HEK293 (cell line): ENCODE measurements around the gene TRMU.
A peak's percentile ranks its signal among the peaks of the same experiment; 100 is the strongest.

ENCODE experiments used
- CTCF ChIA-PET: fragments of 350-600 bp; formaldehyde crosslinking; extraction: SDS; loops from one replicate; lab custom pipeline; 2021; ENCODE audit warnings: antibody characterized with exemption; lab: Yijun Ruan, JAX
- POLR2A ChIA-PET: fragments of 300-600 bp; formaldehyde crosslinking; extraction: SDS; loops from one replicate; lab custom pipeline; 2020; ENCODE audit warnings: antibody characterized with exemption, inconsistent platforms; lab: Yijun Ruan, JAX
- H3K27ac ChIP-seq: fragments of 200-500 bp; sonication (Bioruptor generic); 2 replicates; pipeline ENCODE4 v1.5.1; 2014; ENCODE audit warnings: low read depth, low read length, control low read depth, inconsistent platforms; ENCODE audit errors: extremely low read depth
- H3K36me3 ChIP-seq, 2 experiments: fragments of 200-500 bp in 1 of 2; sonication (Bioruptor generic) in 1 of 2; 1 replicate in 1 of 2; 2 replicates in 1 of 2; pipeline ENCODE4 v1.5.1; 2014 to 2017; ENCODE audit warnings: inconsistent platforms in 2 of 2, low read length in 2 of 2; ENCODE audit not compliant: control insufficient read depth in 2 of 2, insufficient read depth in 1 of 2
- H3K4me1 ChIP-seq: fragments of 200-500 bp; sonication (Bioruptor generic); 2 replicates; pipeline ENCODE4 v1.5.1; 2014; ENCODE audit warnings: mild to moderate bottlenecking, low read length, inconsistent platforms; ENCODE audit not compliant: control insufficient read depth, insufficient read depth
- H3K4me3 ChIP-seq: 2 replicates; pipeline ENCODE4 v1.5.1; 2011; ENCODE audit warnings: low read depth, mild to moderate bottlenecking, control low read depth, low read length, moderate library complexity
- H3K9me3 ChIP-seq: fragments of 200-500 bp; sonication (Bioruptor generic); 2 replicates; pipeline ENCODE4 v1.5.1; 2014; ENCODE audit warnings: low read depth, low read length, inconsistent platforms; ENCODE audit not compliant: control insufficient read depth, insufficient read depth
- ATF2 ChIP-seq: fragments of 450-650 bp; formaldehyde crosslinking; IDR thresholded peaks from 2 replicates; pipeline ENCODE4 v1.5.1; 2016; ENCODE audit warnings: missing biosample characterization, missing genetic modification characterization, low read depth
- GLIS2 ChIP-seq: fragments of 450-650 bp; formaldehyde crosslinking; IDR thresholded peaks from 2 replicates; pipeline ENCODE4 v1.5.1; 2016; ENCODE audit warnings: missing biosample characterization, missing genetic modification characterization
- HIC1 ChIP-seq: fragments of 450-650 bp; formaldehyde crosslinking; IDR thresholded peaks from 2 replicates; pipeline ENCODE4 v1.5.1; 2016; ENCODE audit warnings: missing biosample characterization, missing genetic modification characterization
- SP2 ChIP-seq: fragments of 450-650 bp; formaldehyde crosslinking; IDR thresholded peaks from 2 replicates; pipeline ENCODE4 v1.5.1; 2016; ENCODE audit warnings: missing biosample characterization, missing genetic modification characterization
- SP3 ChIP-seq: fragments of 450-650 bp; formaldehyde crosslinking; IDR thresholded peaks from 2 replicates; pipeline ENCODE4 v1.5.1; 2016; ENCODE audit warnings: missing biosample characterization, missing genetic modification characterization
- TCF7L2 ChIP-seq: IDR thresholded peaks from 2 replicates; pipeline ENCODE4 v1.6.1; 2011; ENCODE audit warnings: low read depth, mild to moderate bottlenecking, inconsistent platforms, low read length, moderate library complexity, borderline replicate concordance
- ZNF133 ChIP-seq: fragments of 450-650 bp; formaldehyde crosslinking; IDR thresholded peaks from 2 replicates; pipeline ENCODE4 v1.5.1; 2016; ENCODE audit warnings: missing biosample characterization, missing genetic modification characterization
- ZNF138 ChIP-seq: fragments of 450-650 bp; formaldehyde crosslinking; IDR thresholded peaks from 2 replicates; pipeline ENCODE4 v1.5.1; 2016; ENCODE audit warnings: missing biosample characterization, missing genetic modification characterization, borderline replicate concordance
- ZNF157 ChIP-seq: fragments of 450-650 bp; formaldehyde crosslinking; IDR thresholded peaks from 2 replicates; pipeline ENCODE4 v1.5.1; 2016; ENCODE audit warnings: missing biosample characterization, missing genetic modification characterization
- ZNF16 ChIP-seq: fragments of 450-650 bp; formaldehyde crosslinking; IDR thresholded peaks from 2 replicates; pipeline ENCODE4 v1.5.1; 2016; ENCODE audit warnings: low read depth, missing biosample characterization, missing genetic modification characterization
- ZNF239 ChIP-seq: fragments of 450-650 bp; formaldehyde crosslinking; IDR thresholded peaks from 2 replicates; pipeline ENCODE4 v1.5.1; 2016; ENCODE audit warnings: missing biosample characterization, missing genetic modification characterization
- ZNF311 ChIP-seq: fragments of 450-650 bp; formaldehyde crosslinking; IDR thresholded peaks from 2 replicates; pipeline ENCODE4 v1.5.1; 2017; ENCODE audit warnings: missing biosample characterization, missing genetic modification characterization, borderline replicate concordance
- ZNF394 ChIP-seq: fragments of 450-650 bp; formaldehyde crosslinking; IDR thresholded peaks from 2 replicates; pipeline ENCODE4 v1.5.1; 2016; ENCODE audit warnings: missing biosample characterization, missing genetic modification characterization, mild to moderate bottlenecking, moderate library complexity, borderline replicate concordance
- ZNF561 ChIP-seq: fragments of 450-650 bp; IDR thresholded peaks from 2 replicates; pipeline ENCODE4 v1.5.1; 2018; ENCODE audit warnings: missing biosample characterization, missing genetic modification characterization, borderline replicate concordance
- ZNF571 ChIP-seq: fragments of 450-650 bp; formaldehyde crosslinking; IDR thresholded peaks from 2 replicates; pipeline ENCODE4 v1.5.0; 2017; ENCODE audit warnings: missing biosample characterization, missing genetic modification characterization
- ZNF664 ChIP-seq: fragments of 450-650 bp; formaldehyde crosslinking; IDR thresholded peaks from 2 replicates; pipeline ENCODE4 v1.5.1; 2016; ENCODE audit warnings: missing biosample characterization, missing genetic modification characterization
- TF ChIP-seq, protein P1 (sequence below): fragments of 450-650 bp; IDR thresholded peaks from 2 replicates; pipeline ENCODE4 v1.5.1; 2018; ENCODE audit warnings: missing biosample characterization, missing genetic modification characterization
- TF ChIP-seq, protein P2 (sequence below): fragments of 450-650 bp; formaldehyde crosslinking; IDR thresholded peaks from 2 replicates; pipeline ENCODE4 v1.5.1; 2016; ENCODE audit warnings: missing biosample characterization, missing genetic modification characterization

The TRMU gene

GRCh38 chr22:46290121-46290842, 45.2 kb upstream of the TRMU start:
- POLR2A ChIA-PET = interaction anchor here (0.9 kb wide), 1 partner anchor 45 kb away, joined by 3 read pairs; the partner anchor contains the start of gene TRMU
- H3K27ac ChIP-seq = no peak overlapping the region
- CTCF ChIA-PET = interaction anchor here (0.6 kb wide), 1 partner anchor 973 kb away, joined by 3 read pairs; no protein-coding TSS in a partner anchor

DNA sequence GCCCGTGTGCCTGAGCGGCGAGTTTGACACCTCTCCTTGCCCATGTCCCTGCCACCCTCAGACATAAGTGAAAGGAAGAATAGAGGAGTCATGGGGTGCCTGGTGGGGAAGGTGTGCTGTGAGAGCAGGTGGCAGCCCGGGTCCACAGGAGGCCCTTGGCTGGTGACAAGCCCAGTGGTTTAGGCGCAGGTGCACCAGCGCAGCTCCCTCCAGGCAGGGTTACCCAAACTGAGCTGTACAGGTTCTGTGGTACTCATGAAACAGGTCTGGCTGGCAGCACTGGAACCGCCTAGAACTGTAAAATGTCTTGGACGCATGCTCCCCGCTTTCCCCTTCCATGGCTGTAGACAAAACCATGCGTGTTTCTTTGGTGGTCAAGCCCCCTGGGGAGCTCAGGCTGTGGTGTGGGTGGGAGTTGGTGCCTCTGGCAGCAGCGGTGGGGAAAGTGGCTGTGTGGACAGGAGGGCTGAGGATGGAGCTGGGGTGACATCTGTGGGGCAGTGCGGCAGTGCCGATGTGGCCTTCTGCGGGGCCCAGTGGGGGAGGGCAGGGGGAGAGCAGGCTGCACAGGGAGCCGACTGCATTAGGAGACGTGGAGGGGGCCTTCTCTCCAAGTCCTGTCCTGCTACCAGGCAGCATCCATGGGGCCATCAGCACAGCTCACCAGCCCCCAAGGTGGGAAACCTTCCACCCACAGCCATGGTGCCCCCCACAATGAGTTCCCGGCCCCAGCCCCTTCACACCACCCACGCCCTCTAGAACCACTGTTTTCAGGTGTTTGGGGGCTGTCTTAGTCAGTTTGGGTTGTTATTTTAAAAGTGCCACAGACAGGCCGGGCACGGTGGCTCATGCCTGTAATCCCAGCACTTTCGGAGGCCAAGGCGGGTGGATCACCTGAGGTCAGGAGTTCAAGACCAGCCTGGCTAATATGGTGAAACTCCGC, 44.4 kb upstream of the TRMU start:
- Histone ChIP-seq H3K9me3 (no peaks in the 10 kb centered on the region), H3K27ac (no peak overlapping the region)
- peak; percentile 17; the same call in 1 of the 2 replicates for TF ChIP-seq GLIS2 (tag by site-specific recombination)
- no peak for TF ChIP-seq ZNF561 (tag by site-specific recombination)
- TF ChIP-seq, all 188 proteins: peak for 1
- no peak overlapping the region for H3K4me3 ChIP-seq
- H3K4me1 ChIP-seq = peaks cover 8% of the 10 kb centered on the region
- peaks cover 8 to 73% of the 10 kb centered on the region in 2 experiments; a peak in 2 of 3 replicates for H3K36me3 ChIP-seq
- ChIA-PET CTCF (interaction anchor here (0.6 kb wide), 1 partner anchor 973 kb away, joined by 3 read pairs; no protein-coding TSS in a partner anchor), POLR2A (no interaction called here)

More at GRCh38 chr22:46290121-46290842, 45.2 kb upstream of the TRMU start:
- peaks cover 15 to 81% of the 10 kb centered on the region in 2 experiments; a peak in 2 of 3 replicates for H3K36me3 ChIP-seq
- no peaks in the 10 kb centered on the region; the same call in 1 of the 2 replicates for H3K4me1 ChIP-seq
- TF ChIP-seq HIC1 (tag by site-specific recombination) = peak; percentile 63
- TF ChIP-seq ZNF311 (tag by site-specific recombination) = peak; percentile 44; the same call in 1 of the 2 replicates
- no peak for TF ChIP-seq SP2 (tag by site-specific recombination)
- H3K9me3 ChIP-seq = no peaks in the 10 kb centered on the region
- H3K4me3 ChIP-seq = no peak overlapping the region

DNA sequence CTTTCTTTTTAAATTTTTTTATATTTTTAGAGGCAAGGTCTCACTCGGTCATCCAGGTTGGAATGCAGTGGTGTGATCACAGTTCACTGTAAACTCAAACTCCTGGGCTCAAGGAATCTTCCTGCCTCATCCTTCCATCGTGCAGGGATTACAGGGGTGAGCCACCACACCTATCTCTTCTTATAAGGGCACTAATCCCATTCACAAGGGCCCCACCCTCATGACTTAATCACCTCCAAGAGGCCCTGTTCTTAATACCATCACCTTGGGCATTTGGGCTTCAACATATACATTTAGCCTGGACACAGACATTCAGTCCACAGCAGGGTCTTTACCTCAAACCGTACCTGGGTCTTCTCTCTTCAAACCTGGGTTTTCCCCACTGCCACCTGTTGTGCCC, 43.3 kb upstream of the TRMU start:
- H3K27ac ChIP-seq = no peak overlapping the region
- H3K4me3 ChIP-seq = no peak overlapping the region
- peaks cover 8 to 63% of the 10 kb centered on the region in 2 experiments; a peak in 2 of 3 replicates for H3K36me3 ChIP-seq
- H3K9me3 ChIP-seq = no peaks in the 10 kb centered on the region
- H3K4me1 ChIP-seq = peaks cover 8% of the 10 kb centered on the region
- CTCF ChIA-PET = no interaction called here
- POLR2A ChIA-PET = interaction anchor here (1.4 kb wide), 1 partner anchor 42 kb away, joined by 3 read pairs; the partner anchor contains the start of gene CDPF1
- TF ChIP-seq ZNF664 (tag by site-specific recombination) (no peak), ZNF394 (no peak), ZNF138 (tag by site-specific recombination) (no peak), ZNF133 (tag by site-specific recombination) (no peak), ZNF16 (tag by site-specific recombination) (no peak), ZNF157 (tag by site-specific recombination) (no peak), ATF2 (tag by site-specific recombination) (no peak), ZNF239 (tag by site-specific recombination) (no peak), TCF7L2 (no peak), SP3 (no peak), ZNF571 (tag by site-specific recombination) (no peak)
- TF ChIP-seq, protein P1, sequence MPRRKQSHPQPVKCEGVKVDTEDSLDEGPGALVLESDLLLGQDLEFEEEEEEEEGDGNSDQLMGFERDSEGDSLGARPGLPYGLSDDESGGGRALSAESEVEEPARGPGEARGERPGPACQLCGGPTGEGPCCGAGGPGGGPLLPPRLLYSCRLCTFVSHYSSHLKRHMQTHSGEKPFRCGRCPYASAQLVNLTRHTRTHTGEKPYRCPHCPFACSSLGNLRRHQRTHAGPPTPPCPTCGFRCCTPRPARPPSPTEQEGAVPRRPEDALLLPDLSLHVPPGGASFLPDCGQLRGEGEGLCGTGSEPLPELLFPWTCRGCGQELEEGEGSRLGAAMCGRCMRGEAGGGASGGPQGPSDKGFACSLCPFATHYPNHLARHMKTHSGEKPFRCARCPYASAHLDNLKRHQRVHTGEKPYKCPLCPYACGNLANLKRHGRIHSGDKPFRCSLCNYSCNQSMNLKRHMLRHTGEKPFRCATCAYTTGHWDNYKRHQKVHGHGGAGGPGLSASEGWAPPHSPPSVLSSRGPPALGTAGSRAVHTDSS (tag by site-specific recombination) = no peak
- TF ChIP-seq, protein P2, sequence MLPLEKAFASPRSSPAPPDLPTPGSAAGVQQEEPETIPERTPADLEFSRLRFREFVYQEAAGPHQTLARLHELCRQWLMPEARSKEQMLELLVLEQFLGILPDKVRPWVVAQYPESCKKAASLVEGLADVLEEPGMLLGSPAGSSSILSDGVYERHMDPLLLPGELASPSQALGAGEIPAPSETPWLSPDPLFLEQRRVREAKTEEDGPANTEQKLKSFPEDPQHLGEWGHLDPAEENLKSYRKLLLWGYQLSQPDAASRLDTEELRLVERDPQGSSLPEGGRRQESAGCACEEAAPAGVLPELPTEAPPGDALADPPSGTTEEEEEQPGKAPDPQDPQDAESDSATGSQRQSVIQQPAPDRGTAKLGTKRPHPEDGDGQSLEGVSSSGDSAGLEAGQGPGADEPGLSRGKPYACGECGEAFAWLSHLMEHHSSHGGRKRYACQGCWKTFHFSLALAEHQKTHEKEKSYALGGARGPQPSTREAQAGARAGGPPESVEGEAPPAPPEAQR (tag by site-specific recombination) = no peak
